VCaP (cell line): Measurements from ENCODE around the gene NGF.

Source experiments
- H3K27ac ChIP-seq: fragments of 450-650 bp; 2 replicates; pipeline ENCODE4 v1.5.1; 2017
- CTCF ChIP-seq: fragments of 450-650 bp; conservative IDR thresholded peaks from 2 replicates; pipeline ENCODE4 v1.5.1; 2017; ENCODE audit warnings: mild to moderate bottlenecking, moderate library complexity

NGF gene

GRCh38 chr1:115306146-115306545 lies 31.9 kb downstream of the NGF start:
- no peak for TF ChIP-seq CTCF
- H3K27ac ChIP-seq, result no peak overlapping the region

GRCh38 chr1:115303364-115303763 lies 34.7 kb downstream of the NGF start:
- TF ChIP-seq CTCF, result no peak
- H3K27ac ChIP-seq, result no peak overlapping the region

GRCh38 chr1:115302390-115302961 lies 35.6 kb downstream of the NGF start:
- H3K27ac ChIP-seq, result no peak overlapping the region
- TF ChIP-seq CTCF, result no peak

GRCh38 chr1:115301438-115302020 lies 36.5 kb downstream of the NGF start:
- TF ChIP-seq CTCF, result no peak
- H3K27ac ChIP-seq, result no peak overlapping the region

GRCh38 chr1:115300087-115300876 lies 37.8 kb downstream of the NGF start:
- TF ChIP-seq CTCF, result no peak
- H3K27ac ChIP-seq, result no peak overlapping the region

GRCh38 chr1:115299266-115299665 lies 38.8 kb downstream of the NGF start:
- TF ChIP-seq CTCF, result no peak
- H3K27ac ChIP-seq, result no peak overlapping the region

GRCh38 chr1:115296981-115297380 lies 41.1 kb downstream of the NGF start:
- no peak for TF ChIP-seq CTCF
- H3K27ac ChIP-seq, result no peak overlapping the region
